HG03565 (cell line): ENCODE data around the gene RGS8.

Experiments used
- ATAC-seq: cut with Tn5 transposase; IDR thresholded peaks from one replicate; pipeline ENCODE4 v1.9.1; 2021; ENCODE audit warnings: mild to moderate bottlenecking, moderate library complexity; ENCODE audit not compliant: unreplicated experiment

RGS8 gene

GRCh38 chr1:182674346-182675246 is 9.8 kb downstream of the RGS8 start:
- ATAC-seq, result no peak

GRCh38 chr1:182672487-182672836 is 11.9 kb downstream of the RGS8 start:
- ATAC-seq, result no peak

GRCh38 chr1:182671750-182672486 is 12.5 kb downstream of the RGS8 start:
- ATAC-seq, result no peak

- no peak for ATAC-seq
These were observed 14.2 kb downstream of the RGS8 start for GRCh38 chr1:182670032-182670749.

GRCh38 chr1:182669266-182669665 is 15.1 kb downstream of the RGS8 start:
- ATAC-seq, result no peak

GRCh38 chr1:182668521-182669054 is 15.8 kb downstream of the RGS8 start:
- ATAC-seq, result no peak

GRCh38 chr1:182667848-182668505 is 16.4 kb downstream of the RGS8 start:
- ATAC-seq, result no peak

- ATAC-seq, result no peak
These were observed 17.7 kb downstream of the RGS8 start for GRCh38 chr1:182666706-182667105.

- no peak for ATAC-seq
These were observed 20.1 kb downstream of the RGS8 start for GRCh38 chr1:182664296-182664695.

- no peak for ATAC-seq
These were observed 21.4 kb downstream of the RGS8 start for GRCh38 chr1:182662956-182663355.

GRCh38 chr1:182662121-182662890 is 22.1 kb downstream of the RGS8 start:
- no peak for ATAC-seq

- ATAC-seq, result no peak
These were observed 26.3 kb downstream of the RGS8 start for GRCh38 chr1:182658055-182658454.

GRCh38 chr1:182656842-182657397 is 27.5 kb downstream of the RGS8 start:
- no peak for ATAC-seq

GRCh38 chr1:182653986-182654385 is 30.4 kb downstream of the RGS8 start:
- ATAC-seq, result no peak

GRCh38 chr1:182652933-182653332 is 31.5 kb downstream of the RGS8 start:
- no peak for ATAC-seq

GRCh38 chr1:182651339-182651724 is 33.1 kb downstream of the RGS8 start:
- no peak for ATAC-seq

- no peak for ATAC-seq
These were observed 33.6 kb downstream of the RGS8 start for GRCh38 chr1:182650678-182651338.

- ATAC-seq, result no peak
These were observed 35.3 kb downstream of the RGS8 start for GRCh38 chr1:182649041-182649440.

- ATAC-seq, result no peak
These were observed 37.6 kb downstream of the RGS8 start for GRCh38 chr1:182646739-182647138.
